Measurements from ENCODE around the gene PRR16.

Gene PRR16

DNA sequence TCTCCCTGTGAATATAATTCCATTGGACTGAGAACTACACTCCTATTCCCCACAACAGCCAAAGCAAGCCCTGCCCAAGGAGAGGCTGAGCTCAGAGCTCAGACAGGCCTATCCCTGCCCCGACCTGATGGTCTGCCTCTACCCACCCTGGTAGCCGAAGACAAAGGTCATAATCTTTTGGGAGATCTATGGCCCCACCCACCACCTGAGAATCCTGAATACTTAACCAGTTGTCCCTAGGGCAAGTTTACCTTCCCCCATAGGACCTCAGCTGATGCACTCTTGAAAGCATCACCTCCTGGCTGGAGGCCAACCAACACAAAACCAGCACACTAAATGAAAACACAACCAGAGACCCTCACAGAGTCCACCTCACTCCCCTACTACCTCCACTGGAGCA lies 167.5 kb downstream of the PRR16 start:
- TF ChIP-seq, protein P1, sequence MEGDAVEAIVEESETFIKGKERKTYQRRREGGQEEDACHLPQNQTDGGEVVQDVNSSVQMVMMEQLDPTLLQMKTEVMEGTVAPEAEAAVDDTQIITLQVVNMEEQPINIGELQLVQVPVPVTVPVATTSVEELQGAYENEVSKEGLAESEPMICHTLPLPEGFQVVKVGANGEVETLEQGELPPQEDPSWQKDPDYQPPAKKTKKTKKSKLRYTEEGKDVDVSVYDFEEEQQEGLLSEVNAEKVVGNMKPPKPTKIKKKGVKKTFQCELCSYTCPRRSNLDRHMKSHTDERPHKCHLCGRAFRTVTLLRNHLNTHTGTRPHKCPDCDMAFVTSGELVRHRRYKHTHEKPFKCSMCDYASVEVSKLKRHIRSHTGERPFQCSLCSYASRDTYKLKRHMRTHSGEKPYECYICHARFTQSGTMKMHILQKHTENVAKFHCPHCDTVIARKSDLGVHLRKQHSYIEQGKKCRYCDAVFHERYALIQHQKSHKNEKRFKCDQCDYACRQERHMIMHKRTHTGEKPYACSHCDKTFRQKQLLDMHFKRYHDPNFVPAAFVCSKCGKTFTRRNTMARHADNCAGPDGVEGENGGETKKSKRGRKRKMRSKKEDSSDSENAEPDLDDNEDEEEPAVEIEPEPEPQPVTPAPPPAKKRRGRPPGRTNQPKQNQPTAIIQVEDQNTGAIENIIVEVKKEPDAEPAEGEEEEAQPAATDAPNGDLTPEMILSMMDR (IDR thresholded peaks at IDR 0.05; ENCODE audit: low read depth, low read length), result no peak
- no peak for DNase-seq (ENCODE audit: low read depth, low spot score)
- no peak overlapping the region for H3K4me3 ChIP-seq (ENCODE audit: low read depth, low read length)
- in situ Hi-C loops (cut with HindIII; ENCODE audit: low sequenced_read_pairs), result no loop called here

GRCh38 chr5:120632430-120632829 lies 168.3 kb downstream of the PRR16 start:
- no peak overlapping the region for H3K4me3 ChIP-seq (ENCODE audit: low read depth, low read length)
- in situ Hi-C loops (cut with HindIII; ENCODE audit: low sequenced_read_pairs), result no loop called here
- no peak for DNase-seq (ENCODE audit: low read depth, low spot score)
- TF ChIP-seq, protein P1 (IDR thresholded peaks at IDR 0.05; ENCODE audit: low read depth, low read length), result no peak

DNA sequence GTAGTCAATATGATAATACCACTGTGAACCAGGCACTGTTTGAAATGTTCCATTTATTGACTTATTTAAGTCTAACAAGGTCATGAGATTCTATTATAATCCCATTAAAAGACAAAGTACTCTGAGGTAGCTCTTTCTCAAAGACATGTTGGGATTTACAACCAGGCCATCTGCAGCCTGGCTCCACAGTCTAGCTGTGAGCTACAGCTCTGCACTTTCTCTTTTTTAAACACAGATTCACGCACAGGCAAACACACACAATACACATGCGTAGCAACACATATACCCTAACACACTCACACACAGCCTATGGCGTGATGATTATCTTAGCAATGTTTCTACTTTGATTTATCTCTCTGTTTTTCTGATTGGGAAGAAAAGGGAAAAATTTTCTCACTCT lies 174.3 kb downstream of the PRR16 start:
- in situ Hi-C loops (cut with HindIII; ENCODE audit: low sequenced_read_pairs), result no loop called here

GRCh38 chr5:120640778-120641177 lies 176.7 kb downstream of the PRR16 start:
- in situ Hi-C loops (cut with HindIII; ENCODE audit: low sequenced_read_pairs), result no loop called here
- no peak for DNase-seq (ENCODE audit: low read depth, low spot score)
- TF ChIP-seq, protein P1 (IDR thresholded peaks at IDR 0.05; ENCODE audit: low read depth, low read length), result no peak
- H3K4me3 ChIP-seq (ENCODE audit: low read depth, low read length), result no peak overlapping the region

More for the DNA sequence above, 174.3 kb downstream of the PRR16 start:
- no peak overlapping the region for H3K4me3 ChIP-seq (ENCODE audit: low read depth, low read length)
- TF ChIP-seq, protein P1 (IDR thresholded peaks at IDR 0.05; ENCODE audit: low read depth, low read length), result no peak
- no peak for DNase-seq (ENCODE audit: low read depth, low spot score)

DNA sequence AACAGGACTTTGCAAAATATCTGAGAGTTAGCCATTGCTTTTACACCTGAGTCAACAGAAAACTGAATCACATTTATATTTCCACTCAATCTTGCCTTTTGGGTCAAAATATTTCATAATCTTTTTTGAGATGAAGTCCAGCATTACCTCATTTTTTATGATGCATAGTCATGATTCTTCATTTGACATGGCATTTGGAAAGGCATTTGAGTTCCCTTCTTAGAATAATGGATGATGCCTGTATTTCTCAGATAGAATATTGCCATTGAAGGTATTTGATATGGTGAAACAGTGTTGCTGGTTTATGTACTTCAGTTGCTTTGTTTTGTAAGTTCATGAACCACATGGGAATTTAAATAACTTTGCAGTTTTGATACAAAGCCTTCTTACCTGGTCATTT lies 180.4 kb downstream of the PRR16 start:
- TF ChIP-seq, protein P1 (IDR thresholded peaks at IDR 0.05; ENCODE audit: low read depth, low read length), result no peak
- in situ Hi-C loops (cut with HindIII; ENCODE audit: low sequenced_read_pairs), result no loop called here
- H3K4me3 ChIP-seq (ENCODE audit: low read depth, low read length), result no peak overlapping the region
- DNase-seq (ENCODE audit: low read depth, low spot score), result no peak

GRCh38 chr5:120655828-120656435 lies 191.8 kb downstream of the PRR16 start:
- no peak overlapping the region for H3K4me3 ChIP-seq (ENCODE audit: low read depth, low read length)
- in situ Hi-C loops (cut with HindIII; ENCODE audit: low sequenced_read_pairs), result no loop called here

More at GRCh38 chr5:120655828-120656435, 191.8 kb downstream of the PRR16 start:
- peak; percentile 46 for DNase-seq (ENCODE audit: low read depth, low spot score)
- TF ChIP-seq, protein P1 (IDR thresholded peaks at IDR 0.05; ENCODE audit: low read depth, low read length), result peak; percentile 71
